Measurements from ENCODE around the gene ZEB2.

Gene ZEB2

GRCh38 chr2:144526831-144527230 is 6.9 kb upstream of the ZEB2 start:
- DNase-seq = no peak

DNA sequence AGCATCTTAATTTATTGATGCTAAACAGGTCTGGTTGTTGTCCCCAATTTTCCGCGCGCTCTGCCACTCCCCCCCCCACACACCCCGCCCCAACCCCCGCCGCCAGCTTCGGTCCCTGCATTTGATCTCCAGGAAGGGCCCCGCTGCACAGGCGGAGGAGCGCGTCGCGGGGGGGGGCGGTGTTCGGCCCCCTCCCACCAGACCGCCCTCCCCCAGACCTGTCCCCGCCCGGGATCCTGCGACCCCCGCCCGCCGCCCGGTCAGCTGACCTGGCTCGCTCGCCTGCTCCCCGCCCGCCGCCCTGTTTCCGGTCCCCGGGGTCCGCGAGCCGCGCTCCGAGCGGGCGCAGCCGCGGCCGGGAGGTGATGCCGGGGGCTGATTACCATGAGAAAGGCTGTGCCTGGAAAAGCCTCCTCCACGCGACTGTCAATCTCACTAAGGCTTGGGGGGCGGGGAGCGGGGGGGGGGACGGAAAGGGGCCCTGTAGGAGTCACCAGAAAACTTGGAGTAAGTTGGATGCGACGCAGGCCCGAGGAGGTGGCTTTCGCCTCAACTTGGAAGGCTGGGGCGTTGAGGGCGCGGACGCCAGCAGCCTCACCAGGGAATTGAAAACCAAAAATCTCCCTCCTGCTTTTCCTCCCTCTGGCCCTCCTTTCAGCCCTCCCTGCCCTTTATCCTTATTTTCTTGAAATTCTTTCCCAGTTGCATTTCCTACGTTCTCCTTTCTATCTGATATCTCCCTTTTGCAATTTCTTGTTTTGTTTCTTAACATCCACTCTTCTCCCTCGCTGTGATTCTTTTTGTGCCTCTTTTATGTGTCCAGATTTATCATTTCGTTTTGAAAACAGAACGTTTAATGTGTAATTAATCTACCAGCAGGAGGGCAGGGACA is 4.4 kb upstream of the ZEB2 start:
- peak; percentile 25 for DNase-seq

DNA sequence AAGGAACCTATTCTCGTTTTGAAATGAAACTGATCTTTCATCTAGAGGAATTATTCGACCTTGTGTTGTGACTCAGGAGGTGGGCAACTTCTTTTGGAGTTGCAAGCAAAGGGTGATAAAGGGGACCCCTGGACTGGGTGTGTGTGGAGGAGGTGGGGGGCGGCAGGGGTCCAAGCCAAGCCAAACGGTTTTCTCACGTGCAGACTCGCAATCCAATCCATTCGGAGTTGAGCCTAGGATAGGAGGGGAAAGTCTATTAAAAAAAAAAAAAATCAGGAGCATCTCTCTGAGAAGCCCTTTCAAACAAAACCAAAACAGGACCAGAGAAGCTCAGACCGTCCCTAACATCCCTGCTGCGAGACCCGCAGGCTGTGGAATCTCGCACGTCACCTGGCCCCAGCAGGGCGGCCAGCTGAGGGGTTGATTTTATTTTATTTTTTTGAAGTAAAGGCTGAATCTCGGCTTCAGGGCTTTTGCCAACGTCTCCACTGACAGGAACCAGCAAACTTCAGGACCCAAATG is 3.7 kb upstream of the ZEB2 start:
- no peak for DNase-seq

DNA sequence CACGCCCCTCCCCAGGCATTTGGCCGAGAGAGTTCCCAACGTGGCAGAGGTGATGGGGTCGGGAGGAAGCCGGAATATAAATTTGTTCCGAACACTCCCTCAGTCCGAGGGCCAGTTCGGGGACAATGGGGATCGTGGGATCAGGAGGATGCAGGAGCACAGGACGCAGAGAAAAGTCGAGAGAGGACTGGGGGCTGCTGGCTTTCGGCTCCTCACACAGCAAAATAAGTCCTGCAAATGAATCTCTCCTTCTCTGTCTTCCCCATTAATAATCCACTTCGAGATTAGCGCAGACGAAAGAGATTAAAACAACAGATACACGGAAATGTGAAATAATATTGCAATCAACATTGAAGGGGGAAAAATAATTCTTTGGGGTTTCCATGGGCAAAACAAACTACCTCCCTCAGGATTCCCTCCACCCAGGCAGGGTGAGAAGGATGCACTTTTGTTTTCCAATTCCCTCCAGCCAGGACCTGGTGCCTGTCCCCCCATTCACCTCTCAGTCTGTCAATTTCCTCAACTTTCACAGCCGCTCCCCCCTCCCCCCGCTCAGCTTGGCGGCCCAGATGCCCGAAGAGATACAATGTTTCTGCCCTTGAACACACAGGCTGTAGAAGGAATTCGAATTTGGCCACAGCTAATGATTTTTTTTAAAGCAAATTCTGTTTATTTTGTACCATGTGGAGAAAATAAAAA is 3.1 kb upstream of the ZEB2 start:
- no peak for DNase-seq

DNA sequence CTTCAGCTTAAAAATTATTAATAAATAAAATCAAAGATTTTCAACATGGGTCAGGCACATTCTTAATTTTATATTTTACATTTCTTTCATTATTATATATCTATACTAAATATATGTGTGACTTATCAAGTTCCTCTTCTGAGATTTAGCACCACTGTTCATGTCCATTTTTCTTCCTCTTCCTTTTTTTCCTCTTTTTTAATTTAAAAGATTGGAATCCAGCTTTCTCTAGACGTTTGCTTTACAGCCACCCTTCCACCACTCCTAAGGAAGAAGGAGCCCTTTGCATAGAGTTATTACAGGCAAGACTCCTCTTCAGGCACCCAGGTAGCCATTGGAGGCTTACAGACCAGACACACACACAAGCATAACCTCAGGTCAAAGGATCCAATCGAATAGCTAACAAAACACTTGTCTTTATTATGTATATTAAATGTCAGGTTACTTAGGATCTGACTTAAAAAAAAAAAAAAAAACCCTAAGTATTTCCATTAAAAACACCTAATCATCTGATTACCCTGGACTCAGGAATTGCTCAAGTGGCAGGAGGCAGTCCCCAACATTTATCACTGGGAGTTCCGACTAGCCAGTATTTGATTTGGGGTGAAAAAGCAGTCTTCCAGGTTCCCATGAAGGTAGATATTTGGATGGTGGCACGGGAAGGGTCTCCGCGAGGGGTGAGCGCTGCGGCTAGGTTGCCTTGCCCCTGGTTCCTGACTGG is 2.4 kb upstream of the ZEB2 start:
- DNase-seq = no peak

DNA sequence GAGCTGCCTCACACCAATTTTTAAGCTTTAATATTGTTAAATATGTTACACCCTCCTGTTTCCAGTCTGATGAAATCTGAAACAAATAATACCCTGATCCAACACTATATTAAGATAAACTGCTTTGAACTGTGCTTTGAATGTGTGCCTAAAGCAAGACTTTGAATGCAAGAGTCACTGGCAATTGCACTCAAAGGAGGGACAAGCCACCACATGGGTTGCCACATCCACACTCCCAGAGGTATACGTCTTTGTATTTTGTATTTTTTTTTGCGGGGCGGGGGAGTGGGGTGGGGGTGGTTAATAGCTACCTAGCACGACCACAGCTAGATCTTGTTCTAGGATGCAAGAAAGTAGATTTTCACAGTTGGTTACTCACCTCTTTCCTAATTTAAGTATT is 1.8 kb upstream of the ZEB2 start:
- DNase-seq = no peak

GRCh38 chr2:144520756-144521487 is 1.0 kb upstream of the ZEB2 start:
- no peak for DNase-seq

DNA sequence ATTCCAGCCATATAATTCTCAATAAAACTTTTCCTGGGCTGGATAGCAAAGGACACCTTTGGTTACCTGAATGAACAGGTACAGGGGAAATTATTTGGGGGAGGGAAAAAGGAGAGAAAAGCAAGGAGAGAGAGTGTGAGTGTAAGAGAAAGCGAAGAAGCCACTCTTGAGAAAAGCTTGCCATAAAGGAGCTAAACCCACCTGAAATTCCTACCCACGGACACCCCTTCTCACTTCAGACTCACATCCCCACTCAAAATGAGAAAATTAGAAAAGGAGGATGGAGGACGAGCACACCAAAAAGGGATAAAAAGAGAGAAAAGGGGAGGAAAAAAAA is 354 bp downstream of the ZEB2 start:
- no peak for DNase-seq

DNA sequence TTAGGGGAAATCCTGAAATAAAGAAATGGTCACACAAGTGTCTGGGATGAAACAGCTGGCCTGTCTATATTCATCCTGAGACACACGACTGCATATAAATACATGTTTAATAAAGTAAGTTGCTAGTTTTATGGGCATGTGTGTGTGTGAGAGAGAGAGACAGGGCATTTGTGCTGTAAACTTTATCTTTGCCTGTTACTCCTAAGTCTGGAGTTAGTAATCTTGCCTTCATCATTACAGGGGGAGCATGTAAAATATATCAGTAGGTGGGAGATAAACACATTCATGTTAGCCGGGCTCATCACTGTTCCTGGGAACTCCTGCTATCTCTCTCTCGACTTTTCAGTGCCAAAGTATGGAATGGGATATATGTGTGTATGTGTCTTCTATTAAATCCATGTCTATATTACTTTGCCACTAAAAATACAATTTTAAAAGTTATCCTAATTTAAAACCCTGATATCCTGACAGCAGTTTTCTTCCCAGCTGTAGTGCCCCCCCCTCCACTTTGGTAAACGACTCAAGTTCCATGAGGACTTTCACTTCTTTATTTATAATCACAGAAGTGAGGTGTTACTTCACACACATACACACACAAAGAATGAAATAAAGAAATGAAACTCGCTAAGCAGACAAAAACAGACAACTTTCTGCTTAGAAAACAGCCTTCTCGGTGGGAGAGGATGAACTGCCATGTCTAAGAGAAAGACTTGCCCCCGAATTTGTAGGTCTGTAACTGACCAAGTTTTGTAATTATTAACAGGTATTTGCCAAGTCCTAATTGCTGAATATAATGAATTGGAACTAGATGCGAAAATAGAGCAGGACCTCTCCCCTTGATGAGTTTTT is 947 bp downstream of the ZEB2 start:
- no peak for DNase-seq

GRCh38 chr2:144517866-144518747 is 1.8 kb downstream of the ZEB2 start:
- no peak for DNase-seq

- DNase-seq = peak; percentile 20
These were observed 2.7 kb downstream of the ZEB2 start for GRCh38 chr2:144516981-144517865.

DNA sequence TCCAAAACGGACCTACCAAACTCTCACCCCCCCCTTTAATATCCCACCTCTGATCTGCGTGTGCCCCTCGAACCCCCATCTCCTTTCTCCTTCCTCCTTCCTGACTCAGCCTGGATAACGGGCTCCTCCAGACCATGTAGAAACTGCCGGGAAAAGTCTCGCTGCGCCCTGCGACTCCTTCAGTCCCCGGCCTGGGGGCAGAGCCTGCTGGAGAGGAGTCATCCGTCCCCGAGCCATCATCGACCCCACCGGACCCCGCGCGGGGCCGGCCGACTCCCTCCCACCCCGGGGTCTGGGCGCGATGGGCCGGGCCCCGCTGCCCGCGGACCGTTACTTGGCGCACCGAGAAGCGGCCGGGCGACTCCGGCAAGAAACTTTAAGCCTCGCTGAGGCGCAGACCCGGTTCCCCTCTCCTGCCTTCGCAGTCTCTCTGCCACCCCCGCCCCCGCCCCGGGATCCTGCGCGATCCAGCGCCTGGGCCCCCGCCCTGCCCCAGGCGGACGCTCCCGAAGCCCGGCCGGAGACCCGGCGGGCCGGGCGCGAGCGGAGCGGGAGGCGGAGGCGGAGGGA is 3.4 kb downstream of the ZEB2 start:
- no peak for DNase-seq

DNA sequence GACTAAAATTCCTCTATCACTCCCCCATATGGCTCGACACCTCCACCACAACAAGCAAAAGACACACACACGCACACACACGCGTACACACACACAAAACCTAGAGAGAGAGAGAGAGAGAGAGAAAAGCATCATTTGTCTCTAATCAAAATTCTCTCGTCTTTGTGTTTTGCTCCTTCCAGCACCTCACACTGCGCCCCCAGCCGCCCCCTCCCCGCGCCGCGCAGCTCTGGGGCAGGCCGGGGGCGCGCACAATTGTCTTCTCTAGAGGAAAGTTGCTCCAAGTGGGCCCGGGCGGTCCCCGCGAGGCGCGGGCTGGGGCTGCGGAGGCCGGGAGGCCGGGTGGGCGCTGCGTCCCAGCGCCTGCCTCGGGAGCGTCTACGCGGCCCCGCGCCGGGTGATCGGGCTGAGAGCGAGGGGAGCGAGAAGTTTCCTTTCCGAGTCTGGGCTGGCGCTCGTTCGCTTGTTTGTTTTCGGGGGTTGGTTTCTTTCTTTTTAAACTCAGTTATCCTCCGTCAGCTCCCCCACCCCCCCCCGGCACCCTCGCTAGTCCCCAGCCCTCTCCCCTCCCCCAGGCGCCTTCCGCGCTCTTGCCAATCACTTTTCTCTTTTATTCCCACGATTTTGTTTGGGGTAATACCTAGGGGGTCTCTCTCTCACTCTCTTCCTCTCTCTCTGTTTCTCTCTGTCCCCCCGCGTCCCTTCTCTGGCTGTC is 4.1 kb downstream of the ZEB2 start:
- DNase-seq = no peak

GRCh38 chr2:144515099-144515695 is 4.7 kb downstream of the ZEB2 start:
- DNase-seq = no peak

DNA sequence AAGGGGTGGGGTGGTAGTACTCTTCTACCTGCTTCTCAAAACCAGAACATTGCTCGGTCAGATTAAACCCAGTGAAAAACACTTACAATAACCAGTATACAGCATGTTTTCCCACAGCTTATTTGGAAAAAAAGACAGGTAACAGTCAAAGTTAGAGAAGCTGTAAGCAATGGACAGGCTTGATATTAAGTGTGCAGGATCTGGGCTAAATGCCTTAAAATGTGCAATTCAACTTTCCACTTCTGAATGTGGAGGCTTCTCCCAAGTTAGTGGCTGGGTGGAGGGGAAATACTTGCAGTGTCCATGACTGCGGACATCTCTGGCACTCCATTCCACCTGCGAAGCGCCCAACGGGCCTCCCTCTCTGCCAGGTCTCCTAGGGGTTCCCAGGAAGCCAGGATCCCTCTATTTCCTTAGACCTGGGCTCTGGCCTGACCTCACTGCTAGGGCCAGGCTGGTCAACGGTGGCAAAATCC is 5.3 kb downstream of the ZEB2 start:
- DNase-seq = no peak

- DNase-seq = no peak
These were observed 6.4 kb downstream of the ZEB2 start for GRCh38 chr2:144513388-144514101.

GRCh38 chr2:144512891-144513351 is 7.0 kb downstream of the ZEB2 start:
- no peak for DNase-seq
